ENCODE measurements around the gene TSR1. TPM values are rescaled to one million over a fixed set of nuclear protein-coding genes. Genes with fewer than 3 reads are reported as not detected.
A peak's percentile ranks its signal among the peaks of the same experiment; 100 is the strongest.

TSR1 gene
- total RNA-seq, 1 donor from 2014 or later = 49.1 TPM

DNA sequence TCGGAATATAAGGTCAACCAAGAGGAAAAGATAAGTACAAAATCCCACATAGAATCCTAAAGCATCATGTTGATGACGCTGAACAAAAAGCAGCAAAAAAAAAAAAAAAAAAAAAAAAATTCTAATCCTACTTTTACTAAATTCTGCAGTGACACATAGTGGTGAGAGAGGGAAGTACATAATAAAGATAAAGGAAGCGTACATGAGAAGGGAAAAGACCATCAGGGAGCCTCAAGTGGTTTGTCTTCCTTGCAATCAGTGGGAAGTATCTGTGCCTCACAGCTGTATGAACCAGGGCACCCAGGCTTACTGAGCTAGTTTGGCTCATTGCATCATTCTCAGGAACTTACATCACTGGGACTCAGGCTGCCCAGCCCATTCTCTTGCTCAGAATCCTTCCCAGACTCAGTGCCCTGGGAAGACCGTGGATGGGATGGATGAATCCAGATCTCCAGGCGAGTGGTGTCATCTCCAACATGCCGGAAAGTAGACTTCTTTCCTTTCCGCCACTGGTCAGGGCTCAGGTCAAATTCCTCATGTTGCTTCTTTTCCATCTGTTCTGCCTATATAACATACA is 53.9 kb downstream of the TSR1 start:
- Histone ChIP-seq H3K4me3 (ENCODE audit: low read depth, low read length) (no peak overlapping the region), H3K36me3 (ENCODE audit: control insufficient read depth, insufficient read depth, low read length) (peaks cover 5% of the 10 kb centered on the region), H3K27me3 (ENCODE audit: control insufficient read depth, insufficient read depth, low read length) (no peaks in the 10 kb centered on the region)
- TF ChIP-seq, protein P1, sequence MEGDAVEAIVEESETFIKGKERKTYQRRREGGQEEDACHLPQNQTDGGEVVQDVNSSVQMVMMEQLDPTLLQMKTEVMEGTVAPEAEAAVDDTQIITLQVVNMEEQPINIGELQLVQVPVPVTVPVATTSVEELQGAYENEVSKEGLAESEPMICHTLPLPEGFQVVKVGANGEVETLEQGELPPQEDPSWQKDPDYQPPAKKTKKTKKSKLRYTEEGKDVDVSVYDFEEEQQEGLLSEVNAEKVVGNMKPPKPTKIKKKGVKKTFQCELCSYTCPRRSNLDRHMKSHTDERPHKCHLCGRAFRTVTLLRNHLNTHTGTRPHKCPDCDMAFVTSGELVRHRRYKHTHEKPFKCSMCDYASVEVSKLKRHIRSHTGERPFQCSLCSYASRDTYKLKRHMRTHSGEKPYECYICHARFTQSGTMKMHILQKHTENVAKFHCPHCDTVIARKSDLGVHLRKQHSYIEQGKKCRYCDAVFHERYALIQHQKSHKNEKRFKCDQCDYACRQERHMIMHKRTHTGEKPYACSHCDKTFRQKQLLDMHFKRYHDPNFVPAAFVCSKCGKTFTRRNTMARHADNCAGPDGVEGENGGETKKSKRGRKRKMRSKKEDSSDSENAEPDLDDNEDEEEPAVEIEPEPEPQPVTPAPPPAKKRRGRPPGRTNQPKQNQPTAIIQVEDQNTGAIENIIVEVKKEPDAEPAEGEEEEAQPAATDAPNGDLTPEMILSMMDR (IDR thresholded peaks at IDR 0.05; ENCODE audit: insufficient read depth, low read length, poor library complexity, severe bottlenecking) = peak; percentile 49
- DNase-seq (ENCODE audit: low read depth) = no peak

DNA sequence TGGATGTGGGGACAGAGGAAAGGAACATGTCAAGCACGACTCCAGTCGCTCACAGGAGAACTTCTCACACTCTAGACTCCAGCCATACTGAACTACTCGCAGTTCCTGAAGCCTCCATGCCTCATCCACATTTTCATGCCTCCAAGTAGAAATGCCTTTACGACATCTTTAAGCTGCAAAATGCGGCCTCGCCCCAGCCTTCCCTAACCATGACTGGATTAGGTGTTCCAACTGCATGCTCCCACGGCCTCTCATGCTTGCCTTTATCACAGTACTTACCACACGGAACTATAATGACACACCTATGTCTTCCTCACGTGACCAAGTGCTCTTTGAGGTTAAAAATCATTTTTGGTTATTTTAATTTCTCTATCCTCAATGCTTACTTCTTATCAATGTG is 56.5 kb downstream of the TSR1 start:
- Histone ChIP-seq H3K4me3 (ENCODE audit: low read depth, low read length) (no peak overlapping the region), H3K27me3 (ENCODE audit: control insufficient read depth, insufficient read depth, low read length) (no peaks in the 10 kb centered on the region), H3K36me3 (ENCODE audit: control insufficient read depth, insufficient read depth, low read length) (peaks cover 5% of the 10 kb centered on the region)
- DNase-seq (ENCODE audit: low read depth) = no peak
- TF ChIP-seq, protein P1 (IDR thresholded peaks at IDR 0.05; ENCODE audit: insufficient read depth, low read length, poor library complexity, severe bottlenecking) = no peak

DNA sequence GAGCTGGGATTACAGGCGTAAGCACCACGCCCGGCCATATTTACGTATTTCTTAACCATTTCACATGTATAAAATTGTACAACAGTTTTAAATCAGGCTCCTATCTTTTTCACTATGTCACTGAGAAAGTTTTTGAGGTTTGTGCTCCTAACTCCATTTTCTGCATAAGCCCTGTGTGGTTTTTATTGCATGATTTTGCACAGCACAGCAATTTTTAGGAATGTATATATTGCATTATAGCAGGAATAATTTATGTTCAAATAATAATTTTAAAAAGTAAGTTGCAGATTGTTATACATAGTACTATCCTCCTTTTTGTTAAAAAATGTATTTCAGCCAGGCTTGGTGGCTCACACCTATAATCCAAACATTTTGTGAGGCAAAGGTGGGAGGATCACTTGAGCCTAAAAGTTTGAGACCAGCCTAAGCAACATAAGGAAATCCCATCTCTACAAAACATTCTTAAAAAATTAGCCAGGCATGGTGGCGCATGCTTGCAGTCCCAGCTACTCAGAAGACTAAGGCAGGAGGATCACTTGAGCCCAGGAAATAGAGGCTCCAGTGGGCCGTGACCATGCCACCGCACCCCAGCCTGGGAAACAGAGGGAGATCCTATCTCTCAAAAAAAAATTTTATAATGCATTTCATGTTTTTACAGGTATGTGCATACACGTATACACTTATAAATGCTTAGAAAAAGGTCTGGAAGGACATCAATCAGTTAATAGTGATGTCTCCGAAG is 58.7 kb downstream of the TSR1 start:
- H3K4me3 ChIP-seq (ENCODE audit: low read depth, low read length) = no peak overlapping the region
- no peak for DNase-seq (ENCODE audit: low read depth)
- no peaks in the 10 kb centered on the region for H3K27me3 ChIP-seq (ENCODE audit: control insufficient read depth, insufficient read depth, low read length)
- TF ChIP-seq, protein P1 (IDR thresholded peaks at IDR 0.05; ENCODE audit: insufficient read depth, low read length, poor library complexity, severe bottlenecking) = no peak
- peaks cover 5% of the 10 kb centered on the region for H3K36me3 ChIP-seq (ENCODE audit: control insufficient read depth, insufficient read depth, low read length)

DNA sequence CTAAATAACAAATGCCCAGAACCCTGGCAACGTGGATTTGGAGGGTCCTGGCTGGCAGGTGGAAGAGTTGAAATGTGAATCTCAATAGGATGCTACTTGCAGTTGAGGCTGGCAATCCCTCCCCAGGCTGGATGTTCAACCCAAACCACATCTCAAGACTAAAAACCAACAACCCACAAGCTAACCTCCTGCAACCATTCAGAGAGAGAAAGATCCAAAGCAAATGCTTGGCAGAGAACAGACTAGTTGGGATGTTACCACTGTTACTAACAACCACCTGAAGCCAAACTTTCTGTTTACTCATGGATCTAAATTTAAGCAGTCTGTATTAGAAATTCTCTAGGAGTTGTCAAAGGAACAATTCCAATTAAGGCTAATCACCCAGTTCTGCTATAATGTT is 60.5 kb downstream of the TSR1 start:
- no peak for DNase-seq (ENCODE audit: low read depth)
- TF ChIP-seq, protein P1 (IDR thresholded peaks at IDR 0.05; ENCODE audit: insufficient read depth, low read length, poor library complexity, severe bottlenecking) = no peak
- Histone ChIP-seq H3K4me3 (ENCODE audit: low read depth, low read length) (no peak overlapping the region), H3K36me3 (ENCODE audit: control insufficient read depth, insufficient read depth, low read length) (peaks cover 2% of the 10 kb centered on the region), H3K27me3 (ENCODE audit: control insufficient read depth, insufficient read depth, low read length) (no peaks in the 10 kb centered on the region)

DNA sequence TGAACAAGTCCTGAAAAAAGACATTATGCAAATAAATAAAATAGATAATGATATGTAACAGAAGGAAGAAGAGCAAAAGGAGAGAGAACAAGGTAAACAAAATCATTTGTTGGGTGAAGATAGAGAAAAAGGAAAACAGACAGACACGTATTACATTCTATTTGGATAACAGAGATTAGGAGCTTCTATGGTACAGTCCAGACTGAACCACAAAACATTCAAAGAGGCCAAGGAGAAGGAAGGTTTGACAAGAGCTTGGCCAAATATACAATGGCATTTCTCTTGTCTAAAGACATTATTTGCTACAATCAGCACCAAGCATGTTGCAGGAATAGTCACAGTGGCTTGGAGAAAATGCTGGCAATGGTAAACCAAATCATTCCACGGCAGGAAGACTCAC is 61.8 kb downstream of the TSR1 start:
- Histone ChIP-seq H3K4me3 (ENCODE audit: low read depth, low read length) (no peak overlapping the region), H3K27me3 (ENCODE audit: control insufficient read depth, insufficient read depth, low read length) (no peaks in the 10 kb centered on the region), H3K36me3 (ENCODE audit: control insufficient read depth, insufficient read depth, low read length) (no peaks in the 10 kb centered on the region)
- TF ChIP-seq, protein P1 (IDR thresholded peaks at IDR 0.05; ENCODE audit: insufficient read depth, low read length, poor library complexity, severe bottlenecking) = no peak
- DNase-seq (ENCODE audit: low read depth) = no peak

Other genes starting within 250 kb of the TSR1 start
- 34.7 and 48.8 TPM in 2 replicates for gene SMG6, start 32.7 kb downstream of the TSR1 start, total RNA-seq
- gene SRR, start 32.5 kb downstream of the TSR1 start, total RNA-seq = 10.7 and 24.4 TPM in 2 replicates
- gene SGSM2, start 1.0 kb upstream of the TSR1 start, total RNA-seq = 24.7 and 49.4 TPM in 2 replicates
- 8.7 and 15.1 TPM in 2 replicates for gene MNT, start 64.6 kb upstream of the TSR1 start, total RNA-seq
- 32.4 and 41.6 TPM in 2 replicates for gene METTL16, start 175.4 kb upstream of the TSR1 start, total RNA-seq